Dedifferentiated amniotic fluid mesenchymal stem cell (primary cell): ENCODE measurements around the gene SLC6A9.

Experiments used
- DNase-seq: peaks from one replicate; pipeline ENCODE4 v3.0.0-alpha.2; 2016; ENCODE audit errors: extremely low spot score

Gene SLC6A9

GRCh38 chr1:44031252-44032169 is at the start of gene SLC6A9:
SLC6A9 (minus strand) TSS chr1:44031462; CDS start chr1:44024277, 7,185 bp downstream.
- peak; percentile 85 for DNase-seq

DNA sequence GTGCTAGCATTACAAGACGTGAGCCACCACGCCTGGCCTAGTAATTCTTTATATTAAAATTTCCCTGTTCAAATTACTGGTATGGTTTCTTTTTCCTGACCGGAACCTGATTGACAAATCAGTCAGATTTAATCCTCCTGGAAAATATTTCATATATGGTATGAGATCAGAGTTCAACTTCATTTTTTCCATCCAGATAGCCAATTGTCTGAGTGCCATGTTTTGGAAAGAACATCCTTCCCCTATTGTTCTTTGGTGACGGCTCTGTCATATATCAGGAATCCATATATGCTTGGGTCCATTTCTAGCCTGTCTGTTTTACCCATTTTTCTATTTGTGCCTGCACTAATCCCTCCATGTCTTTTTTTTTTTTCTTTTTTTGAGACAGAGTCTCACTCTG is 48.3 kb upstream of the SLC6A9 start:
- no peak for DNase-seq

DNA sequence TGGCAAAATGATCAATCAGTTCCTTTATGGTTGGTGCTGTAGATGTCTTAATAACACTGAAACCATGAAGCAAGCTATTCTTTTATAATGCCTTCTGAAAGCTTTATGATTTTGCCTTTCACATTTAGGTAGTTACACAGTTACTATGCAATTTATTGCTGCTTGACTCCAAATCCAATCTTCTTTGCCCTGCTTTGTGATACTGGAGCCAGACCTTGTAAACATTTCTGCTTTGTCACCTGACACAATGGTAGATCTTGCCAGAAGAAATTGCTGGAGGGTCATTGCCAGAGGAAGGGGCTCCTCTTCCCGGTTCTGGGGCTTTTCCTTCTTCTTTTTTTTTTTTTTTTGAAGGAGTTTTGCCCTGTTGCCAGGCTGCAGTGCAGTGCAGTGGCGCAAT is 46.8 kb upstream of the SLC6A9 start:
- no peak for DNase-seq

- DNase-seq: no peak
These were observed 46.2 kb upstream of the SLC6A9 start for GRCh38 chr1:44077421-44077820.

DNA sequence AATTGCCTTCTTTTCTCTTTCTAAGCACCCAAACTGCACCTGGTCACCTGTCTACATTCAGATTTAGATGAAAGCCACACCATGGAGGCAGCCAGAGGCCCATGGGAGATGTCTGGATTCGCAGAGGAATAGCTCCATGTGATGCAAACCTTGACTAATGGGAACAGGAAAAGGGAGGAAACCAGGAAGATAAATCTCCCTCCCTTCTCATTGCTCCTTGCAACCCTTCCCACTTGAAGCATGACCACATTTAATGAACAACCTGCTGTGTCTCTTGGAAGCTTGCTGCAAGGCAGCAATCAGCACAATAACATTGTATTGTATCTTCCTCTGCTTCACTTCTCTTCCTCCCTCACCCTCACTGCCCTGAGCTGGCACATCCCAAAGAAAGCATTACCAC is 44.8 kb upstream of the SLC6A9 start:
- DNase-seq: no peak

GRCh38 chr1:44074415-44074814 is 43.2 kb upstream of the SLC6A9 start:
- DNase-seq: no peak

- DNase-seq: no peak
These were observed 42.3 kb upstream of the SLC6A9 start for GRCh38 chr1:44073528-44073927.

DNA sequence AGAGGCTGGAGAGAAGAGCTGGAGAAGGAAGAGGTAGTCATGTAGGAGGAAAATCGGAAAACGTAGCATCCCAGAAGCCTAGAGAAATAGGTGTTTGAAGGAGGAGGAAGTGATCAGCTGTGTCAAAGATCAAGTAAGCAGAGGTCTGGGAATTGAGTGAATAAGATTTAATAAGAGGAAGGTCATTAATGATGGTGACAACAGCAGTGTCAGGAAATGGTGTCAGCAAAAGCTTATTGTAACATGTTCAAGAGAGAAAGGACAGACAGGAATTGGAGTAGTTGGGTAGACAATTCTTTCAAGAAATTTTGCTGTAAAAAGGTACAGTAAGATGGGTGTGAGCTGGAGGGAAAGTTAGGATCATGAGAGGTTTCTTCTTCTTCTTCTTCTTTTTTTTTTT is 41.6 kb upstream of the SLC6A9 start:
- DNase-seq: no peak

GRCh38 chr1:44072204-44072603 is 40.9 kb upstream of the SLC6A9 start:
- peak; percentile 62 for DNase-seq

GRCh38 chr1:44071461-44071860 is 40.2 kb upstream of the SLC6A9 start:
- no peak for DNase-seq

DNA sequence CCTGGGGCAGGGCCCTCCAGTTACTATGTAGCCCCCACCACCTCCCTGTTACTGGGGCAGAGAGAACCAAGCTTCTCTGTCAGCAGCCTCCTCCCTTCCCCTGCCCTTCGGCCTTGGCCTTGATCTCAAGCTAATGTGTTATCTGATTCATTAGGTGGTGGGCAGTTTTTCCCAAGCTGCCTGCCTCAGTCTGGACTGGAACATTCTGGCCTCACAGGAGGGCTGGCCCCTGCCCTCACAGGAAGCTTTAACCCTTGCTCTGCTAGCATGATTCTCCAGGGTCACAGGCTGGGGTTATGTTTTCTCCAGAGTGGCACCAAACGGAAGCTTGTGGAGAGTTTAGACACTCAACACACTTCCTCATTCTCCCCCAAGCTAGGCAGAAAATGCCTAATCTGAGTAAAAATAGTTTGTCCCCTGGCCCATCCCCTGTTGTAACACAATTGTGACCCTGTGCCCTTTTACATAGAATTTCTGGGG is 37.2 kb upstream of the SLC6A9 start:
- DNase-seq: no peak

DNA sequence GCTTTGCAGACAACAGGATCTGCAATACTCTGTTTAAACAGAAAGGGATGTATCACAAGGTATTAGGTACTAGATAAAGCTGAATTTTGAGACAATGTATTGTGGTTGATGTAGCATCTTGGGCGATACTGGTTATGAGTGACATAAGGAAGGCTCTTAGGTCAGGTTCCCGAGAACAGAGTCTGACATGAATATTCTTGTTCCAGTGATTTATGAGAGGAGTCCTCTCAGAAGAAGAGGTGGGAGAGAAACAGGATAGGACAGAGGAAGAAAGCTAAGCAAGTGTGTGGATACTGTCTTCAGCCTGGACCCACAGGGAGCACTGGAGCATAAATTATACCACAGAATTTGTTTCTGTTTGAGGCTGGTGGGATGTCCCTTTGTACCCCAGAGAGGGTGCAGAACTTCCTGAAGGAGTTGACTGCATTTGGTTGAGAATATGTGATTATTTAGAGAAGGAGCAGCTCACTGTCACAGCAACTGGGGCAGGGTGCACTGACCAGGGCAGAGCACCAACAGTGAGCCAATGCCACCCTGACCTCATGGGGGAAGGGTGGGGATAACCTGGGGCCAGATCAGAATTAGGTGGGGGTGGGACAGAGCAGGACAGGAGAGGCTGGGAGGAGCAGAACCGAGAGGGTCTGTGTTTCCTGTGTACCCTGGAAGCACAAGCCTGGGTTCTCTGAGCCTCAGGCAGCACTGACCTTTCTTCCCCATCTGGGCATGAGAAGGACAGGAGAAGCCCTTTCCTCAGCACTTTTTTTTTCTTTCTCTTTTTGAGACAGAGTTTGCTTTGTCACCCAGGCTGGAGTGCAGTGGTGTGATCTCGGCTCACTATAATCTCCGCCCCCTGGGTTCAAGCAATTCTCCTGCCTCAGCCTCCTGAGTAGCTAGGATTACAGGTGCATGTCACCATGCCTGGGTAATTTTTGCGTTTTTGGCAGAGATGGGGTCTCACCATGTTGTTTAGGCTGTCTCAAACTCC is 36.3 kb upstream of the SLC6A9 start:
- no peak for DNase-seq

DNA sequence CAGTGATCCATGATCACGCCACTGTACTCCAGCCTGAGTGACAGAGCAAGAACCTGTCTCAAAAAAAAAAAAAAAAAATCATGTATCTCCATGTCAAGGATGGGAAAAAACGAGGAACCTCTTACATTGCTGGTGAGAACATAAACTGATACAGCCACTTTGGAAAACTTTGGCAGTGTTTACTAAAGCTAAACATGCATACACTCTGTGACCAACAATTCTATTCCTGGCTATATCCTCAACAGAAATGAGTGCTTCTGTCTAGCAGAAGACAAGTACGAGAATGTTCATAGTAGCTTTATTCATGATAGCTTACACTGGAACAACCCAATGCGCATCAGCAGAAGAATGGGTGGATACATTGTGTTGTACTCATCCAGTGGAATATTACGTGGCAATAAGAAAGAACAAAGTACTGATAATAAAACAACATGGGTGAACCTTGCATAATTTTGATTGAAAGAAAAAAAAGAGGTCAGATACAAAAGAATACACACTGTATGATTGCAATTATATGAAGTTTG is 31.5 kb upstream of the SLC6A9 start:
- DNase-seq: no peak

GRCh38 chr1:44061857-44062256 is 30.6 kb upstream of the SLC6A9 start:
- DNase-seq: no peak

- no peak for DNase-seq
These were observed 29.6 kb upstream of the SLC6A9 start for GRCh38 chr1:44060830-44061267.

- no peak for DNase-seq
These were observed 28.5 kb upstream of the SLC6A9 start for GRCh38 chr1:44059664-44060355.

GRCh38 chr1:44059212-44059611 is 27.9 kb upstream of the SLC6A9 start:
- no peak for DNase-seq

DNA sequence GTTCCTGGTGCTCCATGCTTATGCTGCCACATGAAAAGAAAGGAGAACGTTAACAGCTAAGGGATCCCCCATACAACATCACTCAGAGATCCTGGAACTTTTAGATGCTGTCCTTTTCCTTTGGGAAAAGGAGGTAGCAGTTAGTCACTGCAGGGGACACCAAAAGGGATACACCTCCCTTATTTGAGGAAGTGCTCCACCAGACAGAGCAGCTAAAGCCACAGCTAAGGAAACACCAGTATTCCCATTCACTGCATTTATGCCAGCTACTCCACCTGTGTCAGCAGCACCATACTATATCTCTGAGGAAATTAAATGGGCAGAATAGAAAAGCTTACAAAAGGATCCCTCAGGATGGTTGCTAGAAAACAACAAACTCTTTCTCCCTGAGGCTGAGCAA is 26.0 kb upstream of the SLC6A9 start:
- DNase-seq: no peak

DNA sequence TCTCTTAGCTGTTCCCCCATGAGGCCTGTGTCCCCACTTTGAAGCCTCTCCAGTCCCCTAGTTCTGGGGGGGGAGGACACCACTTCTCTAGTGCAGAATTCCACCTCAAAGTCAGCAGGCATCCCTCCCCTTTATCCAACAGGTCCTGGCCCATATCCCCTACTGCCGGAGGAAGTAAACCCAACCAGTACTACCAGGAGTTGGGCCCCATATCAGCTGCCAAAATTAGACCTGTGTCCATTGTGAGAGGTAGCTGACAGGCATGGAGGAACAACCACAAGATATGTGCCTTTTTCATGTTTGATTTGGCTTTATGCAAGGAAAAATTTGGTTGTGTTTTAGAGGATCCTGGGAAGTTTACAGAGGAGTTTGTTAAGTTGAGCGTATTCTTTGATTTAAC is 22.1 kb upstream of the SLC6A9 start:
- no peak for DNase-seq

DNA sequence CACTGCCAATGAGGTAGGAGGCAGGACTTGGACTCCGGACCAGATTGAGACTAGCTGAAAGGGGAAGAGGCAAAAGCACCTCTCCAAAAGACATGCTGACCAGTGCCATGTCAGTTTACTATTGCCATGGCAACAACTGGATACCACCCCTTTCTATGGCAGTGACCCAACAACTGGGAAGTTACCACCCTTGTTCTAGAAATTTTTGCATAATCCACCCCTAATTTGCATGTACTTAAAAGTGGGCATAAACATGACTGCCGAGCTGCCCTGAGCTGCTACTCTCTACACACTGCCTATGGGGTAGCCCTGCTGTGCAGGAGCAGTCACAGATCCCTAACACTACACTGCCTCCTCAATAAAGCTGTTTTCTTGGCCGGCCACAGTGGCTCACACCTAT is 19.0 kb upstream of the SLC6A9 start:
- no peak for DNase-seq

- peak; percentile 76 for DNase-seq
These were observed 18.6 kb upstream of the SLC6A9 start for GRCh38 chr1:44049839-44050238.
